HepG2 (cell line): ENCODE measurements around the gene ITCH. TPM values are rescaled to one million over a fixed set of nuclear protein-coding genes. Genes with fewer than 3 reads are reported as not detected.

ENCODE experiments used
- AKAP8 ChIP-seq: sonication (generic); formaldehyde crosslinking; IDR thresholded peaks from 2 replicates; pipeline ENCODE4 v1.5.1; 2020; ENCODE audit warnings: mild to moderate bottlenecking, missing genetic modification reagents
- CHD4 ChIP-seq: fragments of 200-600 bp; sonication (generic); IDR thresholded peaks from 2 replicates; pipeline ENCODE4 v1.7.0; 2017; ENCODE audit warnings: mild to moderate bottlenecking, low read length, borderline replicate concordance
- HOXD1 ChIP-seq: sonication (generic); formaldehyde crosslinking; IDR thresholded peaks from 2 replicates; pipeline ENCODE4 v1.5.0; 2020; ENCODE audit warnings: missing genetic modification reagents
- NFE2L1 ChIP-seq: sonication (generic); formaldehyde crosslinking; IDR thresholded peaks from 2 replicates; pipeline ENCODE4 v1.4.0; 2020; ENCODE audit warnings: missing genetic modification reagents, mild to moderate bottlenecking, borderline replicate concordance
- NFRKB ChIP-seq: fragments of 450-650 bp; IDR thresholded peaks from 2 replicates; pipeline ENCODE4 v1.6.1; 2017
- SAP130 ChIP-seq: IDR thresholded peaks from 2 replicates; pipeline ENCODE4 v1.6.1; 2016; ENCODE audit warnings: low read depth
- SP2 ChIP-seq: sonication (generic); formaldehyde crosslinking; IDR thresholded peaks from 2 replicates; pipeline ENCODE4 v1.5.1; 2020; ENCODE audit warnings: mild to moderate bottlenecking, missing genetic modification reagents
- ZFP62 ChIP-seq: sonication (generic); formaldehyde crosslinking; IDR thresholded peaks from 2 replicates; pipeline ENCODE4 v1.4.0; 2020; ENCODE audit warnings: missing genetic modification reagents
- ZFYVE20 ChIP-seq: sonication (generic); formaldehyde crosslinking; IDR thresholded peaks from 2 replicates; pipeline ENCODE4 v1.8.0; 2023; ENCODE audit warnings: low read depth, mild to moderate bottlenecking, moderate library complexity, missing genetic modification reagents, borderline replicate concordance
- ZKSCAN5 ChIP-seq: sonication (generic); formaldehyde crosslinking; IDR thresholded peaks from 2 replicates; pipeline ENCODE4 v1.5.1; 2020; ENCODE audit warnings: mild to moderate bottlenecking, missing genetic modification reagents
- ZNF274 ChIP-seq: sonication (generic); formaldehyde crosslinking; IDR thresholded peaks from 2 replicates; pipeline ENCODE4 v1.5.1; 2020; ENCODE audit warnings: mild to moderate bottlenecking, missing genetic modification reagents
- ZNF660 ChIP-seq: sonication (generic); formaldehyde crosslinking; IDR thresholded peaks from 2 replicates; pipeline ENCODE4 v1.5.1; 2020; ENCODE audit warnings: mild to moderate bottlenecking, low read depth, missing genetic modification reagents, borderline replicate concordance
- ZNF784 ChIP-seq: sonication (generic); formaldehyde crosslinking; IDR thresholded peaks from 2 replicates; pipeline ENCODE4 v1.5.1; 2020; ENCODE audit warnings: missing genetic modification reagents, mild to moderate bottlenecking, borderline replicate concordance
- ZNF841 ChIP-seq: sonication (generic); formaldehyde crosslinking; IDR thresholded peaks from 2 replicates; pipeline ENCODE4 v1.8.1; 2023; ENCODE audit warnings: missing genetic modification reagents, borderline replicate concordance
- polyA plus RNA-seq, 8 experiments: library from polyadenylated mRNA; depleted of rRNA in 3 of 8; stranded (reverse) in 7 of 8; unstranded in 1 of 8; fragments of >200 nt; fragmentation: Illumina TruSeq in 4 of 8; extraction: Trizol in 4 of 8; gene quantifications; 2 replicates each; pipeline versions ENCODE4 v1.2.1 to v1.2.3, GENCODE V29; 2011 to 2016; ENCODE audit warnings: low read depth in 4 of 8, missing spikeins in 1 of 8, mixed read lengths in 1 of 8; ENCODE audit not compliant: insufficient read depth in 1 of 8
- total RNA-seq, 5 experiments: library from RNA; depleted of rRNA; stranded (reverse); fragments of >200 nt; fragmentation: Illumina TruSeq; extraction: Trizol; gene quantifications; 2 replicates each; pipeline ENCODE4 v1.2.3, GENCODE V29; 2016; ENCODE audit warnings: low read depth in 1 of 5
- TF ChIP-seq, protein P1 (sequence below): sonication (generic); formaldehyde crosslinking; IDR thresholded peaks from 2 replicates; pipeline ENCODE4 v1.9.0; 2021; ENCODE audit warnings: missing genetic modification reagents, mild to moderate bottlenecking, borderline replicate concordance
- TF ChIP-seq, protein P2 (sequence below): sonication (generic); formaldehyde crosslinking; IDR thresholded peaks from 2 replicates; pipeline ENCODE4 v1.4.0; 2020; ENCODE audit warnings: missing genetic modification reagents, borderline replicate concordance
- TF ChIP-seq, protein P3 (sequence below): sonication (generic); formaldehyde crosslinking; IDR thresholded peaks from 2 replicates; pipeline ENCODE4 v1.5.1; 2020; ENCODE audit warnings: missing genetic modification reagents, mild to moderate bottlenecking, borderline replicate concordance
- TF ChIP-seq, protein P4 (sequence below): sonication (generic); formaldehyde crosslinking; IDR thresholded peaks from 2 replicates; pipeline ENCODE4 v1.5.0; 2020; ENCODE audit warnings: missing genetic modification reagents, mild to moderate bottlenecking, borderline replicate concordance

The ITCH gene
- total and polyA plus RNA-seq, 2 of the 13 experiments (the other 11 are each of a cell fraction or from before 2014, with no cell fraction given): 20.5 to 112 TPM

DNA sequence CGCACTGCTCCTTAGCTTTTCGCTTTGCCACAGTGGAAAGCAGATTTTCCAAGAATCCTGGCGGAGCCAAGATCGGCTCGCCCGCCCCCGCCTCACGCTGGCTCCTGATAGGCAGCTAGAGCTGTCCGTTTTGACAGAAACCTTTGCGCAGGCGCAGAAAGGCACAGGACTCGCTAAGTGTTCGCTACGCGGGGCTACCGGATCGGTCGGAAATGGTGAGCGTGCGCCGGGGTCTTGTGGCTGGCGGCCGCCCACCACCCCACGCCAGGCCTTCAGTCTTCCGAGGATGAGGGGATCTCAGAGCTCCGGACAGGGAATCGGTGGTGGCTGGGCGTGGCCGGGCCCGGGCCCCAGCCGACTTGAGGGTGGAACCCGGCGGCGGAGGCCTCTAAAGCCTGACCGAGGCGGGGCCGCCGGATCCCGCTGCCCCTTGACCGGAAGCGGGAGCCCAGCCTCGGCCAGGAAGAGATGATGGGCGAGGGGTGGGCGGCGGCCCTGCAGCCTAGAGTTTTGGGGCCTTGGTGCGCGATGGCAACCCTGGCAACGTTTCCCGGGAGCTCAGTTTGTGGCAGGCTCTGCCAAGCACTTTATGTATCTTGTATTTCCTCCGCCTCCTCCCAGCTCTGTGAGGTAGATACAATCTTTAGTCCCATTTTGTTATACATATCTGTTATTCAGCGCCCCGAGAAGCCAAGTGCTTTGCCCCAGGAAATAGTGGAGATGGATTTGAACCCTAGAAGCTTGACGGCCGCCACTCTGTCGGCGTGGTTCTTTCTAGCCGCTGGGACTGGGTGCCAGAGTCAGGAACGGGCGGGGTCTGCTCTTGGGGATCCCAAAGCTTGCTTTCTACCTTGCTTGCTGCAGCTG, 153.4 kb downstream of the ITCH start, which contains the start of gene DYNLRB1 (continued):
- TF ChIP-seq, protein P1, sequence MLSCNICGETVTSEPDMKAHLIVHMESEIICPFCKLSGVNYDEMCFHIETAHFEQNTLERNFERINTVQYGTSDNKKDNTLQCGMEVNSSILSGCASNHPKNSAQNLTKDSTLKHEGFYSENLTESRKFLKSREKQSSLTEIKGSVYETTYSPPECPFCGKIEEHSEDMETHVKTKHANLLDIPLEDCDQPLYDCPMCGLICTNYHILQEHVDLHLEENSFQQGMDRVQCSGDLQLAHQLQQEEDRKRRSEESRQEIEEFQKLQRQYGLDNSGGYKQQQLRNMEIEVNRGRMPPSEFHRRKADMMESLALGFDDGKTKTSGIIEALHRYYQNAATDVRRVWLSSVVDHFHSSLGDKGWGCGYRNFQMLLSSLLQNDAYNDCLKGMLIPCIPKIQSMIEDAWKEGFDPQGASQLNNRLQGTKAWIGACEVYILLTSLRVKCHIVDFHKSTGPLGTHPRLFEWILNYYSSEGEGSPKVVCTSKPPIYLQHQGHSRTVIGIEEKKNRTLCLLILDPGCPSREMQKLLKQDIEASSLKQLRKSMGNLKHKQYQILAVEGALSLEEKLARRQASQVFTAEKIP: no peak
- TF ChIP-seq AKAP8 (CRISPR knock-in tag): no peak
- TF ChIP-seq HOXD1 (CRISPR knock-in tag): peak; percentile 17
- TF ChIP-seq, protein P2, sequence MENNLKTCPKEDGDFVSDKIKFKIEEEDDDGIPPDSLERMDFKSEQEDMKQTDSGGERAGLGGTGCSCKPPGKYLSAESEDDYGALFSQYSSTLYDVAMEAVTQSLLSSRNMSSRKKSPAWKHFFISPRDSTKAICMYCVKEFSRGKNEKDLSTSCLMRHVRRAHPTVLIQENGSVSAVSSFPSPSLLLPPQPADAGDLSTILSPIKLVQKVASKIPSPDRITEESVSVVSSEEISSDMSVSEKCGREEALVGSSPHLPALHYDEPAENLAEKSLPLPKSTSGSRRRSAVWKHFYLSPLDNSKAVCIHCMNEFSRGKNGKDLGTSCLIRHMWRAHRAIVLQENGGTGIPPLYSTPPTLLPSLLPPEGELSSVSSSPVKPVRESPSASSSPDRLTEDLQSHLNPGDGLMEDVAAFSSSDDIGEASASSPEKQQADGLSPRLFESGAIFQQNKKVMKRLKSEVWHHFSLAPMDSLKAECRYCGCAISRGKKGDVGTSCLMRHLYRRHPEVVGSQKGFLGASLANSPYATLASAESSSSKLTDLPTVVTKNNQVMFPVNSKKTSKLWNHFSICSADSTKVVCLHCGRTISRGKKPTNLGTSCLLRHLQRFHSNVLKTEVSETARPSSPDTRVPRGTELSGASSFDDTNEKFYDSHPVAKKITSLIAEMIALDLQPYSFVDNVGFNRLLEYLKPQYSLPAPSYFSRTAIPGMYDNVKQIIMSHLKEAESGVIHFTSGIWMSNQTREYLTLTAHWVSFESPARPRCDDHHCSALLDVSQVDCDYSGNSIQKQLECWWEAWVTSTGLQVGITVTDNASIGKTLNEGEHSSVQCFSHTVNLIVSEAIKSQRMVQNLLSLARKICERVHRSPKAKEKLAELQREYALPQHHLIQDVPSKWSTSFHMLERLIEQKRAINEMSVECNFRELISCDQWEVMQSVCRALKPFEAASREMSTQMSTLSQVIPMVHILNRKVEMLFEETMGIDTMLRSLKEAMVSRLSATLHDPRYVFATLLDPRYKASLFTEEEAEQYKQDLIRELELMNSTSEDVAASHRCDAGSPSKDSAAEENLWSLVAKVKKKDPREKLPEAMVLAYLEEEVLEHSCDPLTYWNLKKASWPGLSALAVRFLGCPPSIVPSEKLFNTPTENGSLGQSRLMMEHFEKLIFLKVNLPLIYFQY (CRISPR knock-in tag): peak; percentile 81
- TF ChIP-seq, protein P3, sequence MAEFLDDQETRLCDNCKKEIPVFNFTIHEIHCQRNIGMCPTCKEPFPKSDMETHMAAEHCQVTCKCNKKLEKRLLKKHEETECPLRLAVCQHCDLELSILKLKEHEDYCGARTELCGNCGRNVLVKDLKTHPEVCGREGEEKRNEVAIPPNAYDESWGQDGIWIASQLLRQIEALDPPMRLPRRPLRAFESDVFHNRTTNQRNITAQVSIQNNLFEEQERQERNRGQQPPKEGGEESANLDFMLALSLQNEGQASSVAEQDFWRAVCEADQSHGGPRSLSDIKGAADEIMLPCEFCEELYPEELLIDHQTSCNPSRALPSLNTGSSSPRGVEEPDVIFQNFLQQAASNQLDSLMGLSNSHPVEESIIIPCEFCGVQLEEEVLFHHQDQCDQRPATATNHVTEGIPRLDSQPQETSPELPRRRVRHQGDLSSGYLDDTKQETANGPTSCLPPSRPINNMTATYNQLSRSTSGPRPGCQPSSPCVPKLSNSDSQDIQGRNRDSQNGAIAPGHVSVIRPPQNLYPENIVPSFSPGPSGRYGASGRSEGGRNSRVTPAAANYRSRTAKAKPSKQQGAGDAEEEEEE (CRISPR knock-in tag): 0 out of 2 replicates have a peak, but pooled peaks have one; percentile 3
- peak; percentile 98 for TF ChIP-seq SP2 (CRISPR knock-in tag)
- TF ChIP-seq NFRKB: no peak
- TF ChIP-seq ZNF841 (CRISPR knock-in tag): no peak
- TF ChIP-seq ZFP62: 0 out of 2 replicates have a peak, but pooled peaks have one; percentile 24
- TF ChIP-seq NFE2L1: no peak
- TF ChIP-seq ZNF274 (CRISPR knock-in tag): peak; percentile 97
- TF ChIP-seq ZNF784 (CRISPR knock-in tag): no peak
- no peak for TF ChIP-seq ZFYVE20 (CRISPR knock-in tag)
- TF ChIP-seq CHD4: no peak
- TF ChIP-seq, protein P4, sequence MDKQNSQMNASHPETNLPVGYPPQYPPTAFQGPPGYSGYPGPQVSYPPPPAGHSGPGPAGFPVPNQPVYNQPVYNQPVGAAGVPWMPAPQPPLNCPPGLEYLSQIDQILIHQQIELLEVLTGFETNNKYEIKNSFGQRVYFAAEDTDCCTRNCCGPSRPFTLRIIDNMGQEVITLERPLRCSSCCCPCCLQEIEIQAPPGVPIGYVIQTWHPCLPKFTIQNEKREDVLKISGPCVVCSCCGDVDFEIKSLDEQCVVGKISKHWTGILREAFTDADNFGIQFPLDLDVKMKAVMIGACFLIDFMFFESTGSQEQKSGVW (CRISPR knock-in tag): no peak; the same call in 1 of the 2 replicates
- peak; percentile 95 for TF ChIP-seq SAP130 (CRISPR knock-in tag)
- no peak for TF ChIP-seq ZNF660 (CRISPR knock-in tag)
- TF ChIP-seq ZKSCAN5 (CRISPR knock-in tag): no peak; the same call in 1 of the 2 replicates
